MCF 10A (cell line): ENCODE measurements around the gene OLA1. TPM values are rescaled to one million over a fixed set of nuclear protein-coding genes. Genes with fewer than 3 reads are reported as not detected.

Experiments
- BruUV-seq: library from RNA; stranded (reverse); fragments of 400-500 nt; replicated peaks from 2 replicates; lab custom pipeline; 2021; lab: Mats Ljungman, UMichigan
- CTCF ChIA-PET: fragments of 300-600 bp; sonication (Branson Sonifier 250); formaldehyde crosslinking; extraction: SDS; loops from one replicate; lab custom pipeline; 2021; ENCODE audit warnings: antibody characterized with exemption, inconsistent platforms; lab: Yijun Ruan, JAX
- POLR2A ChIA-PET: fragments of 300-600, 350-650 bp; sonication (Branson Sonifier 250); formaldehyde crosslinking; extraction: SDS; loops from one replicate; lab custom pipeline; 2020; ENCODE audit warnings: antibody characterized with exemption, inconsistent platforms; lab: Yijun Ruan, JAX
- DNase-seq: peaks from one replicate; pipeline ENCODE4 v3.0.0-alpha.2; 2018; ENCODE audit not compliant: unreplicated experiment
- H3K27ac Mint-ChIP-seq: one replicate; pipeline ENCODE4 v1.8.0; 2022; ENCODE audit warnings: mild to moderate bottlenecking, low read depth, mixed read lengths; ENCODE audit not compliant: unreplicated experiment
- H3K27me3 Mint-ChIP-seq: one replicate; pipeline ENCODE4 v1.8.0; 2022; ENCODE audit warnings: mixed read lengths; ENCODE audit not compliant: insufficient read depth, unreplicated experiment
- H3K36me3 Mint-ChIP-seq: one replicate; pipeline ENCODE4 v1.8.0; 2022; ENCODE audit warnings: mild to moderate bottlenecking, moderate library complexity, mixed read lengths; ENCODE audit not compliant: insufficient read depth, unreplicated experiment
- H3K4me1 Mint-ChIP-seq: one replicate; pipeline ENCODE4 v1.8.0; 2022; ENCODE audit warnings: mixed read lengths; ENCODE audit not compliant: insufficient read depth, unreplicated experiment
- H3K4me3 Mint-ChIP-seq: one replicate; pipeline ENCODE4 v1.8.0; 2022; ENCODE audit warnings: mild to moderate bottlenecking, moderate library complexity, mixed read lengths; ENCODE audit not compliant: unreplicated experiment
- H3K9me3 Mint-ChIP-seq: one replicate; pipeline ENCODE4 v1.8.0; 2022; ENCODE audit warnings: mixed read lengths; ENCODE audit not compliant: unreplicated experiment
- intact Hi-C: fragments of 100-400 bp; cut with micrococcal nuclease; formaldehyde crosslinking; loops from 2 replicates; pipeline ENCODE4 v1.14.1; 2022
- total RNA-seq: library from RNA; stranded (reverse); gene quantifications from 2 replicates; pipeline ENCODE4 v1.2.3, GENCODE V29; 2022
- TF ChIP-seq, protein P1 (sequence below): fragments of 200-600 bp; IDR thresholded peaks from one replicate; pipeline ENCODE4 v1.8.0; 2022; ENCODE audit warnings: antibody characterized with exemption, mild to moderate bottlenecking; ENCODE audit not compliant: unreplicated experiment

Gene OLA1
- total RNA-seq, 1 experiment from 2014 or later = 224 TPM

DNA sequence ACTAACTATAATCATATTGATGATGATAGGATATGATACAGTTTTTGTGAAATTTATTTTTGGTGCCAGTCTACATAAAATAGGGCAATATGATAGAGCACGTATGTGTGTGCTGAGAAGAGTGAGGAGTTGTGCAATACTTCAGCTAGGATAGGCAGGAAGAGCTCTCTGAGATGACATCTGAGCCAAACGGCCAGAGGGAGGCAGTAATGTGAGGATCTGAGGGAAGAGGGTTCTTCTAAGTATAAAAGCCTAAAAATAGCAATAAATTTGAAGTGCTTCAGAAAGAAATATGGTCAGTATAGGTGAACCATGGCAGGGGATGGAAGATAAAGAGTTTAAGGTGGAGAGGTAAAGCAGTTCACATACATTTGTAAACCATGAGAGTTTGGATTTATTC, 102.5 kb downstream of the OLA1 start:
- POLR2A ChIA-PET = interaction anchor here (0.6 kb wide), 1 partner anchor 43 kb away, joined by 3 read pairs; no protein-coding TSS in a partner anchor
- no peak overlapping the region for H3K27ac Mint-ChIP-seq

DNA sequence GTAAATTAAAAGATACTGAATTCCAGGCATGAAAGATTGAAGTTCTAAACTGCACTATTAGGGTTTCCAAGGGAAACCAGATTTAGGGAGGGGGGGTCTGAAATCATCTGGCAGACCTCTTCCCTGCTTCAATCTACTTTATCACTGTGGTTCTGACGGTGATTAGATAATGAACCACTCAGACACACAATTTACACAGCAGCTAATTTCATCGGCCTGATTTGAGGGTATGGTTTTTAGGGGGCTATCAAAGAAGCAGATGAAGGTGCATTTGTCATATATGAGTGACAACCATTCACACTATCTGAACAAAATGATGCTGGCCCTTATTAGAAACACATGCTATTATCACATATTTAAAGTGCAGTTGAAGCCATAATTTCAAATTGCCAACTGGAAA, 106.0 kb downstream of the OLA1 start:
- TF ChIP-seq, protein P1, sequence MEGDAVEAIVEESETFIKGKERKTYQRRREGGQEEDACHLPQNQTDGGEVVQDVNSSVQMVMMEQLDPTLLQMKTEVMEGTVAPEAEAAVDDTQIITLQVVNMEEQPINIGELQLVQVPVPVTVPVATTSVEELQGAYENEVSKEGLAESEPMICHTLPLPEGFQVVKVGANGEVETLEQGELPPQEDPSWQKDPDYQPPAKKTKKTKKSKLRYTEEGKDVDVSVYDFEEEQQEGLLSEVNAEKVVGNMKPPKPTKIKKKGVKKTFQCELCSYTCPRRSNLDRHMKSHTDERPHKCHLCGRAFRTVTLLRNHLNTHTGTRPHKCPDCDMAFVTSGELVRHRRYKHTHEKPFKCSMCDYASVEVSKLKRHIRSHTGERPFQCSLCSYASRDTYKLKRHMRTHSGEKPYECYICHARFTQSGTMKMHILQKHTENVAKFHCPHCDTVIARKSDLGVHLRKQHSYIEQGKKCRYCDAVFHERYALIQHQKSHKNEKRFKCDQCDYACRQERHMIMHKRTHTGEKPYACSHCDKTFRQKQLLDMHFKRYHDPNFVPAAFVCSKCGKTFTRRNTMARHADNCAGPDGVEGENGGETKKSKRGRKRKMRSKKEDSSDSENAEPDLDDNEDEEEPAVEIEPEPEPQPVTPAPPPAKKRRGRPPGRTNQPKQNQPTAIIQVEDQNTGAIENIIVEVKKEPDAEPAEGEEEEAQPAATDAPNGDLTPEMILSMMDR = no peak
- Mint-ChIP-seq H3K27me3 (no peaks in the 10 kb centered on the region), H3K4me1 (peaks cover 12% of the 10 kb centered on the region), H3K36me3 (peaks cover 21% of the 10 kb centered on the region), H3K9me3 (no peaks in the 10 kb centered on the region), H3K27ac (no peak overlapping the region), H3K4me3 (no peak overlapping the region)
- POLR2A ChIA-PET = interaction anchor here (1.1 kb wide), 1 partner anchor 22 kb away, joined by 5 read pairs; no protein-coding TSS in a partner anchor
- CTCF ChIA-PET = no interaction called here
- intact Hi-C loops = no loop called here
- BruUV-seq = no TSS peak
- DNase-seq = no peak

More for the DNA sequence above, 102.5 kb downstream of the OLA1 start:
- TF ChIP-seq, protein P1 = no peak
- CTCF ChIA-PET = interaction anchor here (0.7 to 1.6 kb wide), 5 partner anchors 8 to 195 kb away, joined by 3 to 5 read pairs (median 3); no protein-coding TSS in a partner anchor
- H3K27me3 Mint-ChIP-seq = no peaks in the 10 kb centered on the region
- H3K9me3 Mint-ChIP-seq = no peaks in the 10 kb centered on the region
- H3K4me1 Mint-ChIP-seq = peaks cover 23% of the 10 kb centered on the region
- DNase-seq = peak; percentile 41
- H3K36me3 Mint-ChIP-seq = peaks cover 14% of the 10 kb centered on the region
- no peak overlapping the region for H3K4me3 Mint-ChIP-seq
- intact Hi-C loops = no loop called here
- BruUV-seq = no TSS peak

DNA sequence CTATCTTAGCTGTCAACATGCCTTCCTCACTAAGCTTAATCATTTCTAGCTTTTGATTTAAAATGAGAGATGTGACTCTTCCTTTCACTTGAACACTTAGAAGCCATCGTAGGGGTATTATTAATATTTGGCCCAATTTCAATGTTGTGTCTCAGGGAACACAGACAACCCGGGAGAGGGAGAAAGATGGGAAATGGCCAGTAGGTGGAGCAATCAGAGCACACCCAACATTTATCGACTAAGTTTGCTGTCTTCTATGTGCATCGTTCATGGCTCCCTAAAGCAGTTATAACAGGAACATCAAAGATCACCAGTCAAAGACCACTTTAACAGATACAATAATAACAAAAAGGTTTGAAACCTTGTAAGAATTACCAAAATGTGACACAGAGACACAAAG, 110.2 kb downstream of the OLA1 start:
- Mint-ChIP-seq H3K27me3 (no peaks in the 10 kb centered on the region), H3K27ac (no peak overlapping the region), H3K4me3 (no peak overlapping the region), H3K9me3 (no peaks in the 10 kb centered on the region), H3K4me1 (peaks cover 5% of the 10 kb centered on the region), H3K36me3 (peaks cover 32% of the 10 kb centered on the region)
- ChIA-PET POLR2A (interaction anchor here (0.9 to 1.2 kb wide), 2 partner anchors 9 to 17 kb away, joined by 3 read pairs; no protein-coding TSS in a partner anchor), CTCF (interaction anchor here (0.6 to 1.2 kb wide), 5 partner anchors 8 to 157 kb away, joined by 3 to 4 read pairs (median 3); no protein-coding TSS in a partner anchor)
- DNase-seq = no peak
- intact Hi-C loops = no loop called here
- TF ChIP-seq, protein P1 = peak; percentile 15
- BruUV-seq = no TSS peak

DNA sequence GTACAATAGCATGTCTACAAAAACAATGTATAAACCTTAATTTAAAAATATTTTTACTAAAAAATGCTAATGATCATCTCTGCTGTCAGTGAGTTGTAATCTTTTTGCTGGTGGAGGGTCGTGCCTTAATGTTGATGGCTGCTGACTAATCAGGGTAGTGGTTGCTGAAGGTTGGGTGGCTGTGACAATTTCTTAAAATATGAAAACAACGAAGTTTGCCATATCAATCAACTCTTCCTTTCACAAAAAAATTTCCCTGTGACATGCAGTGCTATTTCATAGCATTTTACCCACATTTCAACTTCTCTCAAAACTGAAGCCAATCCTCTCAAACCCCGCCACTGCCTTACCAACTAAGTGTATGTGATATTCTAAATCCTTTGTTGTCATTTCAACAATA, 112.4 kb downstream of the OLA1 start:
- BruUV-seq = no TSS peak
- Mint-ChIP-seq H3K36me3 (peaks cover 28% of the 10 kb centered on the region), H3K27me3 (no peaks in the 10 kb centered on the region), H3K9me3 (no peaks in the 10 kb centered on the region), H3K4me3 (no peak overlapping the region), H3K27ac (peak overlapping the region; percentile 41), H3K4me1 (peaks cover 5% of the 10 kb centered on the region)
- ChIA-PET POLR2A (no interaction called here), CTCF (no interaction called here)
- TF ChIP-seq, protein P1 = no peak
- no peak for DNase-seq
- intact Hi-C loops = no loop called here
